Glomerular endothelial cell (primary cell): Measurements from ENCODE around the gene DIO1. TPM values are rescaled to one million over a fixed set of nuclear protein-coding genes. Genes with fewer than 3 reads are reported as not detected.
"Not testable (repeated sequence)": the region's sequence is repeated elsewhere in the genome, so short reads cannot be mapped to it uniquely, and the experiment has no call there.

ENCODE experiments used
- DNase-seq: peaks from one replicate; pipeline ENCODE4 v3.0.0-alpha.2; 2011; ENCODE audit warnings: low read depth, low spot score; ENCODE audit errors: extremely low read depth
- total RNA-seq: library from RNA; depleted of rRNA; stranded (reverse); fragments of >200 nt; gene quantifications from 2 replicates; pipeline ENCODE4 v1.2.3, GENCODE V29; 2015

Gene DIO1
- not detected in 2 replicates for total RNA-seq

DNA sequence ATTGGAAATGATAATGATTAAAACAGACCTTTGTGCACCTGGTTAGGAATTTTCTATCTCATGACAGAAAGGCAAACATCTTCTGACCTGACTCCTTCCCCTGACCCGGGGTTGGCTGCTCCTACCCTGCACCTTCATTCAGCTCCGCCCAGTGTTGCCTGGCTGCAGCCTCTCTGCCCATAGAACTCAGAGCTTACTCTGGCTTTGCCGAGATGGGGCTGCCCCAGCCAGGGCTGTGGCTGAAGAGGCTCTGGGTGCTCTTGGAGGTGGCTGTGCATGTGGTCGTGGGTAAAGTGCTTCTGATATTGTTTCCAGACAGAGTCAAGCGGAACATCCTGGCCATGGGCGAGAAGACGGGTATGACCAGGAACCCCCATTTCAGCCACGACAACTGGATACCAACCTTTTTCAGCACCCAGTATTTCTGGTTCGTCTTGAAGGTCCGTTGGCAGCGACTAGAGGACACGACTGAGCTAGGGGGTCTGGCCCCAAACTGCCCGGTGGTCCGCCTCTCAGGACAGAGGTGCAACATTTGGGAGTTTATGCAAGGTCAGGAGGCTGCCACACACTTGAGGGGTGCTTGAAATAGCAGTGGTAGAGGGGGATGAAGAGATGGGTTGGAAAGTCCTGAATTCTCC, at the start of gene DIO1:
Gene DIO1, plus strand, starts transcription at position 189 of the 638 bp plus-strand sequence. Its CDS starts 24 bp downstream, at position 213.
- no peak for DNase-seq

DNA sequence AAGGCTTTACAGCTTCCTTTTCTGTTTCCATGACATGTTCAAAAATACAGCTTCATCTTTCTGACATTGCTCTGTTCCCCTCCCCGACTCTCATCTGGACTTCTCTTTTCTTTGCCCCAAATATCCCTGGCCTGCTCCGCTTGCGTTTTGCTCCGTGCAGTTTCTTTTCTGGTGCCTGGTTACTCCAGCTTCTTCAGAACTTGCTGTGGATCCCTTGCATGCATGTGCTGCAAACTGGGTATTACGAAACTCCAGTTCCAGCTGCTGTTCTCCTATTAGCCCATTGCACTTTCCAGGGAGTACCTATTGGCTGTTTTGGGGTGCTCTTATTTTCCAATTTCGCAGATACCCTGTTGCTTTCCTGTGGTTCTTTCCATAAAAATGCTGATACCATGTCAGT, 46.0 kb upstream of the DIO1 start:
- DNase-seq: no peak

- no peak for DNase-seq
Measured at GRCh38 chr1:53850082-53850673, 43.8 kb upstream of the DIO1 start.

DNA sequence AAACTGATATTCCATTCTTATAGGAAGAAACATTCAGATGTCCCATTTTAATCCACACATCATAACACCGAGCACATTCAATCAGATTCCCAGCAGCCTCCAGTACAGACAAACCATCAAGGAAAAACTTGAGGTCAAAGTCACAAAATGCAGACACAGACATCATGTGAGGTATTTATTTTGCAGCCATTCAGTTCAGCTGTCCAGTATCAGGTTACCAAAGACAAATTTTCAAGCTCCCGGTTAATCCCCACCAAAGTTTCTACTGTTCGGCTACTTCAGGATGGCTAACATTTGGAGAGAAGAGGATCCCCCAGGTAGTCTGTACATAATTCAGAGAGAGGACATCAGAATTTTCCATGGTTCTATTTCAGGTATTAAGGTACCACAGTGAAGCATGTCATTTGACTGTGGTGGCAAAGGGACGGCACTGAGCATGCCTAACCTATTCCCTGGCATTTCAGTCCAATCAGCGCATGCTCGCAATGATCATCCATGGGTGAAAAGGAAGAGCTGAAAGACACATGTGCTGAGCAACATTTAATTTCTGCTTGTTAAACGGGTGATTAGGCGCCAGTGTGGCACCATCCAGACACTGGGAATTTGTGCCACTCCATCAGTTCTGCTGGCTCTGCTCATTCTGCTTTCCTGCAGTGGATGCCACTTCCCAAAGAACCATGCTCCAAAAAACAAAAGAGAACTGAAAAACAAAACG, 42.3 kb upstream of the DIO1 start:
- no peak for DNase-seq

GRCh38 chr1:53860967-53861411, 33.0 kb upstream of the DIO1 start:
- DNase-seq: no peak

DNA sequence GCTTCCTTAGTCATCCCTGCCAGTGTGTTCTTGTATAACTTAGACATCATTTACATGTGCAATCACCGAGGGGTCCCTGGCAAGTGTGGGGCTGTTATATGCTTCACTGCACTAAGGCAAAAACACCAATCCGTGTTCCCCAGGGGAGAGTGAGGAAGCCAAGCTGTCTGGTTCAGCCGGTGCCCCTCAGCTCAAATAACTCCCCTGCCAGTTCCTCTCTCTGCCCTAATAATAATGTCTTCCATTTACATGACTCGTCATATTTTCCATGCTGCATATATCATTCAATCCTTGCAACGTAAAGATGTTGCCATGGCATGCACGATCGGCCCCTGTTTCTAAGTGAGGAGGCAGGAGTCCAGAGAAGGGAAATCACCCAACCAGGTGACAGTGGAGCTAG, 31.5 kb upstream of the DIO1 start:
- DNase-seq: no peak

GRCh38 chr1:53868565-53868964, 25.4 kb upstream of the DIO1 start:
- no peak for DNase-seq

GRCh38 chr1:53869454-53870117, 24.4 kb upstream of the DIO1 start:
- no peak for DNase-seq

GRCh38 chr1:53871221-53871620, 22.8 kb upstream of the DIO1 start:
- DNase-seq: no peak

DNA sequence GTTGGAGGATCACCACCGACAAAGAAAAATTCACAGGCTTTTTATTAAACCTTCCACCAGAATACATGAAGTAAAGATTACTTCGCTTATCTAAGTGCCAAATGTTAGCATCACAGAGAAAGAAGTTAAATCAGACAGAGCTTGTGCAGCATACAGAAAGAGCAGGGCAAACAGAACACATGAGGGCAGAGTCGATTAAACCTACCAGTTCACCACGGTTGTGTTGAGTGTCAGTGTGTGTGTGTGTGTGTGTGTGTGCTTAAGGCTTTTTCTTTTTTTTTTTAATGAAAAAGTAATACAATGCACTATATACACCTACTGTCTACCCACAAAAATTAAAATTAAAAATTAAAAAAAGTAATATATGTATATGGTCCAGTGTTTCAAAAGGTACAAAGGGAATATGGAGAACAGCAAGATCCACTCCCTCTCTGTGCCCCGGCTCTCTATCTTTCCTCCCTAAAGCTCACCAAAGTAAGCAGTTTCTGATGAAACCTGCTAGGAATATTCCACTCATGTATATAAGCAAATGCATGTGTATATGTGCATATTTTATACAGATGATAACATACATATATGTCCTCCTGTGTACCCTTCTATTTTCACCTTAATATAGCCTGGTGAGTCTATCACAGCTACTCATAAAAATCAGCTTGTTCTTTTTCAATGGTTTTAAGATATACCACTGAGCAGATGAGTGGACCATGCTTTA, 22.1 kb upstream of the DIO1 start:
- no peak for DNase-seq

DNA sequence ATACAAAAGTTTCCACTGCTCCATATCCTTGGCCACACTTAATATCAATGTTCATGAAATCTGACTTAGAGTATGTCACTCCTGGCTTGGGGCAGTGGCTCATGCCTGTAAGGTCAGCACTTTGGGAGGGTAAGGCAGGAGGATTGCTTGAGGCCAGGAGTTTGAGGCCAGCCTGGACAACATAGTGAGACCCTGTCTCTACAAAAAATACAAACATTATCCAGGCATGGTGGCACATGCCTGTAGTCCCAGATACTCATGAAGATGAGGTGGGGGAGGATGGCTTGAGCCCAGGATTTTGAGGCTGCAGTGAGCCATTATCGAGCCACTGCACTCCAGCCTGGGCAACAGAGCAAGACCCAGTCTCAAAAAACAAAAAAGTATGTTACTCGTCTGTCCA, 18.8 kb upstream of the DIO1 start:
- not testable (repeated sequence) for DNase-seq

GRCh38 chr1:53878492-53879105, 15.4 kb upstream of the DIO1 start:
- DNase-seq: no peak

DNA sequence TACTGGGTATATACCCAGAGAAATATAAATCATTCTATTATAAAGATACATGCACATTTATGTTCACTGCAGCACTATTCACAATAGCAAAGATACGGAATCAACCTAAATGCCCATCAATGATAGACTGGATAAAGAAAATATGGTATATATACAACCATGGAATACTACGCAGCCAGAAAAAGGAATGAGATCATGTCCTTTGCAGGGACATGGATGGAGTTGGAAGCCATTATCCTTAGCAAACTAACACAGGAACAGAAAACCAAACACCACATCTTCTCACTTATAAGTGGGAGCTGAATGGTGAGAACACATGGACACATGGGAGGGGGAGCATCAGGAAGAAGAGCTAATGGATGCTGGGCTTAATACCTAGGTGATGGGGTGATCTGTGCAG, 12.1 kb upstream of the DIO1 start:
- DNase-seq: not testable (repeated sequence)

GRCh38 chr1:53883600-53883999, 10.4 kb upstream of the DIO1 start:
- DNase-seq: not testable (repeated sequence)

- DNase-seq: no peak
Measured at GRCh38 chr1:53888681-53889080, 5.3 kb upstream of the DIO1 start.

- no peak for DNase-seq
Measured at GRCh38 chr1:53889304-53890298, 4.4 kb upstream of the DIO1 start, which contains the start of gene YIPF1. YIPF1 (minus strand) TSS chr1:53889797; CDS start chr1:53888937, 860 bp downstream.

GRCh38 chr1:53890522-53890941, 3.5 kb upstream of the DIO1 start:
- no peak for DNase-seq

- no peak for DNase-seq
Measured at GRCh38 chr1:53891018-53891417, 3.0 kb upstream of the DIO1 start.

- no peak for DNase-seq
Measured at GRCh38 chr1:53891678-53892077, 2.3 kb upstream of the DIO1 start.
